Breast epithelium (tissue), 4 donors: Measurements from ENCODE around the gene ZNF592. TPM values are rescaled to one million over a fixed set of nuclear protein-coding genes. Genes with fewer than 3 reads are reported as not detected.

ENCODE experiments used
- DNase-seq, 2 donors: peaks; one replicate each; pipeline ENCODE4 v3.0.0-alpha.2; 2019; ENCODE audit warnings: low spot score in 2 of 2
- H3K27ac ChIP-seq, 2 donors: fragments of 200-600 bp; sonication (generic) in 1 of 2; one replicate each; pipeline ENCODE4 v1.5.1; 2016 to 2019; ENCODE audit warnings: mild to moderate bottlenecking in 1 of 2
- H3K27me3 ChIP-seq, 2 donors: fragments of 200-600 bp; sonication (generic) in 1 of 2; one replicate each; pipeline versions ENCODE4 v1.5.1 to v1.6.0; 2017 to 2019; ENCODE audit warnings: control low read depth in 1 of 2, mild to moderate bottlenecking in 1 of 2
- H3K36me3 ChIP-seq: fragments of 200-600 bp; one replicate; pipeline ENCODE4 v1.5.1; 2019
- H3K4me1 ChIP-seq, 2 donors: fragments of 200-600 bp; sonication (generic); one replicate each; pipeline ENCODE4 v1.5.1; 2016 to 2019; ENCODE audit warnings: control low read depth in 1 of 2
- H3K4me3 ChIP-seq, 3 donors: fragments of 200-600 bp; sonication (generic); 1 replicate in 2 of 3; 2 replicates in 1 of 3; pipeline ENCODE4 v1.5.1; 2016 to 2019; ENCODE audit warnings: mild to moderate bottlenecking in 3 of 3, moderate library complexity in 2 of 3
- H3K9me3 ChIP-seq, 2 donors: fragments of 200-600 bp; sonication (generic) in 1 of 2; one replicate each; pipeline ENCODE4 v1.5.1; 2016 to 2019; ENCODE audit warnings: control low read depth in 1 of 2
- CTCF ChIP-seq, 3 donors: fragments of 450-650 bp; IDR thresholded peaks; one replicate each; pipeline ENCODE4 v1.5.1; 2016 to 2017; ENCODE audit warnings: antibody characterized with exemption in 3 of 3, mild to moderate bottlenecking in 3 of 3, moderate library complexity in 3 of 3
- POLR2A ChIP-seq: fragments of 450-650 bp; IDR thresholded peaks from one replicate; pipeline ENCODE4 v1.6.1; 2016; ENCODE audit warnings: antibody characterized with exemption, mild to moderate bottlenecking, moderate library complexity
- POLR2AphosphoS5 ChIP-seq, 3 donors: sonication (generic); formaldehyde crosslinking; IDR thresholded peaks; one replicate each; pipeline ENCODE4 v1.6.1; 2017; ENCODE audit warnings: antibody characterized with exemption in 3 of 3
- intact Hi-C: fragments of 100-400 bp; cut with DNase I; formaldehyde crosslinking; loops from one replicate; pipeline ENCODE4 v1.15.1; 2023; ENCODE audit warnings: low total_unique reads
- total RNA-seq, 3 donors: library from RNA; depleted of rRNA; stranded (reverse); fragments of >200 nt; gene quantifications; one replicate each; pipeline ENCODE4 v1.1.0, GENCODE V29; 2016

Gene ZNF592
- total RNA-seq, 3 donors from 2014 or later, result 14.1 to 18.4 (median 18.2) TPM

- H3K4me3 ChIP-seq, result no peak overlapping the region
- intact Hi-C loops, result no loop called here
These were observed 70.1 kb downstream of the ZNF592 start for GRCh38 chr15:84818261-84819131.

GRCh38 chr15:84819291-84819768 is 70.9 kb downstream of the ZNF592 start:
- intact Hi-C loops, result no loop called here
- Histone ChIP-seq H3K27me3 (no peaks in the 10 kb centered on the region), H3K4me3 (no peak overlapping the region), H3K36me3 (no peaks in the 10 kb centered on the region), H3K4me1 (peaks cover 0 to 3% of the 10 kb centered on the region in 2 donors), H3K9me3 (no peaks in the 10 kb centered on the region), H3K27ac (peak overlapping the region; percentile 31 to 45)
- TF ChIP-seq POLR2AphosphoS5 (IDR thresholded peaks at IDR 0.05), result no peak
- no peak for DNase-seq

More at GRCh38 chr15:84818261-84819131, 70.1 kb downstream of the ZNF592 start:
- Histone ChIP-seq H3K9me3 (no peaks in the 10 kb centered on the region), H3K27ac (peak overlapping the region; percentile 31 to 45), H3K27me3 (no peaks in the 10 kb centered on the region), H3K4me1 (peaks cover 0 to 3% of the 10 kb centered on the region in 2 donors), H3K36me3 (no peaks in the 10 kb centered on the region)
- no peak for TF ChIP-seq POLR2AphosphoS5 (IDR thresholded peaks at IDR 0.05)
- TF ChIP-seq CTCF (IDR thresholded peaks at IDR 0.05), result no peak
- TF ChIP-seq POLR2A, result no peak
- no peak for DNase-seq

- Histone ChIP-seq H3K27me3 (no peaks in the 10 kb centered on the region), H3K4me3 (no peak overlapping the region), H3K4me1 (peaks cover 0 to 3% of the 10 kb centered on the region in 2 donors), H3K27ac (peak overlapping the region in 1 of 2 donors; percentile 45), H3K36me3 (no peaks in the 10 kb centered on the region), H3K9me3 (no peaks in the 10 kb centered on the region)
- TF ChIP-seq CTCF (IDR thresholded peaks at IDR 0.05), result no peak
- no peak for DNase-seq
- intact Hi-C loops, result no loop called here
These were observed 71.4 kb downstream of the ZNF592 start for GRCh38 chr15:84819791-84820190.

GRCh38 chr15:84821501-84822021 is 73.2 kb downstream of the ZNF592 start:
- intact Hi-C loops, result no loop called here
- H3K4me3 ChIP-seq, result no peak overlapping the region
- no peaks in the 10 kb centered on the region for H3K9me3 ChIP-seq
- peaks cover 0 to 3% of the 10 kb centered on the region in 2 donors for H3K4me1 ChIP-seq
- H3K27ac ChIP-seq, result no peak overlapping the region
- TF ChIP-seq CTCF (IDR thresholded peaks at IDR 0.05), result no peak
- TF ChIP-seq POLR2A, result no peak
- no peak for TF ChIP-seq POLR2AphosphoS5 (IDR thresholded peaks at IDR 0.05)
- no peaks in the 10 kb centered on the region for H3K36me3 ChIP-seq
- no peaks in the 10 kb centered on the region for H3K27me3 ChIP-seq
- DNase-seq, result no peak

- H3K4me1 ChIP-seq, result peaks cover 0 to 3% of the 10 kb centered on the region in 2 donors
- H3K36me3 ChIP-seq, result no peaks in the 10 kb centered on the region
- no peak for DNase-seq
- no peaks in the 10 kb centered on the region for H3K27me3 ChIP-seq
- peak overlapping the region in 1 of 2 donors; percentile 21 for H3K27ac ChIP-seq
- no peak overlapping the region for H3K4me3 ChIP-seq
- no peaks in the 10 kb centered on the region for H3K9me3 ChIP-seq
- intact Hi-C loops, result no loop called here
- no peak for TF ChIP-seq POLR2AphosphoS5 (IDR thresholded peaks at IDR 0.05)
- TF ChIP-seq CTCF (IDR thresholded peaks at IDR 0.05), result no peak
- TF ChIP-seq POLR2A, result no peak
These were observed 74.4 kb downstream of the ZNF592 start for GRCh38 chr15:84822653-84823281.
